Measurements from ENCODE around the gene SETD7.

Gene SETD7

DNA sequence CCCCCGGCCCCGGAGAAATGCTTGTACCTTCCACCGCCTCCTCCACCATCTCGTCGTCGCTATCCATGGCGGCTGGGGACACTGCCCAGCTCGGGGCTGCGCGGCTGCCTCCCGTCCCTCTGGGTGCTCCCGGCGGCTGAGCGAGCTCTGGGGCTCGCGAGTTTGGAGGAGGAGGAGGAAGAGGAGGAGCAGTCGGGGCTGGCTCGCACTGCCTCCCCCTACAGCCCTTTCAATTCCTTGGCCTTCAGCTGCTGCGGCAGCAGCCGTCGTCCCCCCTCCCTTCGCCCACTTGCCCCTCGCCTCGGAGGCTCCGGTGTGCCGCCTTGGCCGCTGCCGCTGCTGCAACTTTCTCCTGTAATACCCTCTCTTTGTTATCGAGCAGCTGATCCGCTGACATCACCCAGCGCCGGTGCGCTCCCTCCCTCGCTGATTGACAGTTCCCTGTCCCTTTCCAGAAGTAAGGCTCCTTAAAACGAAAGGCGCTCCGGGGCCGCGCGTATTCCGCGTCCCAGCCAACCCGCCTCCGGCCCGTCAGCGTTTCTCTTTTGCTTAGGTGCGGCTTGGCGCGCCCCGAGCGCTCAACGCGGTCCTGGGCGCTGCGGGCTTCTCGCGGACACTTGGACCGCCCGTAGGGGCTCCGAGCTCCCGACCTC, at the start of gene SETD7:
TSS of gene SETD7 (minus strand) at position 149 of the 653 bp plus-strand sequence. CDS start at position 67, 82 bp downstream.
- peak; percentile 60 for DNase-seq

DNA sequence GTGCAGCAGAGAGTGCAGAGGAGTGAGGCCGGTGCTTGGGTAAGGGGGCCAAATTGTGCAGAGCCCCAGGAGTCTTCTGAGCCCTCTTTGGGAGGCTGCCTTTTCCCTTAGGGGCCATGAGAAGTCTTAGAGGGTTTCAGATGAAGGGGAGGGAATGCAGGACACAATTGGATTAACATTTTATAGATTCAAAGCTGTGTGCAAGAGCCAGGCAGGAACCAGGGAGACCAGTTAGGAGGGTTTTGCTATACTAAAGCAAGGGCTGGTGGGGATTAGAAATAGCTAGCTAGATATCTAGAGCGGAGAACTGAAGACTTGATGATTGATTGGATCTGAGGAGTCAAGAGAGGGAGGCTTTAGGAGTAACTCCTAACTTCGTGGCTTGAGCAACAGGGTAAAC, 49.5 kb upstream of the SETD7 start:
- no peak for DNase-seq

DNA sequence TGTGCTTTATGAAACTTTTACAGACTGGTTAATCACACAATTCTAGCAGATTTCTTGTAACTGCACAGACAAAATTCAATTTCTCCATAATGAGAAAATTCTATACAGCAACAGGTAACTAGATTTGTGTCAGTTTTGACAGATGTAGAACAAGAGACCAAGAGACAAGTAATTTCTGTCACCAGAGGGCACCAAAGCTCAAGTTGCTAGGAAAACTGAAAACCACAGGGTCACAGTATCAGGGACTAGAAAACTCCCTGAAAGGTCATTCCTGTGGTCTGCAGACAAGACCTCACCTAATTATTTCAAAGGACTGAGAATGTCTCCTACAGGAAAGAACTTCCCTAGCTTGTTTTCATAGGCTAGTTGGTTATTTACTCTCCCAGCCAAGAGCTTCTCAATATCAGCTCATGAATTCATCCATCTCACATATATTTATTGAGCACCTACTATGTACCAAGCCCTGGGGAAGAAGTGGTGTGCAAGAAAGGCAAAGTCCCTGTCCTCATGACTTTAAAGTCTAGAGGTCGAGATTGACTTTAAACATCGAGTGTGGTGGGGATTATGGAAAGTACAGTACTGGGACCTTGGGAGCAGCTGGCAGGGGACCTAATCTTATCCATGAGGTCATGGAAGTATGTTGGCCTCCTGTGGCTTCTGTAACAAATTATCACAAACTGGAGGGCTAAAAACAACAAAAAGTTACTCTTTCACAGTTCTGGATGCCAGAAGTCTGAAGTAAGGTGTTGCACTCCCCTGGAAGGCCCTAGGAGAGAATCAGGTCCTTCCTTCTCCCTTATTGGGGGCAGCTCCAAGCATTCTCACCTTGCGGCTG, 47.8 kb upstream of the SETD7 start:
- DNase-seq: peak; percentile 29

DNA sequence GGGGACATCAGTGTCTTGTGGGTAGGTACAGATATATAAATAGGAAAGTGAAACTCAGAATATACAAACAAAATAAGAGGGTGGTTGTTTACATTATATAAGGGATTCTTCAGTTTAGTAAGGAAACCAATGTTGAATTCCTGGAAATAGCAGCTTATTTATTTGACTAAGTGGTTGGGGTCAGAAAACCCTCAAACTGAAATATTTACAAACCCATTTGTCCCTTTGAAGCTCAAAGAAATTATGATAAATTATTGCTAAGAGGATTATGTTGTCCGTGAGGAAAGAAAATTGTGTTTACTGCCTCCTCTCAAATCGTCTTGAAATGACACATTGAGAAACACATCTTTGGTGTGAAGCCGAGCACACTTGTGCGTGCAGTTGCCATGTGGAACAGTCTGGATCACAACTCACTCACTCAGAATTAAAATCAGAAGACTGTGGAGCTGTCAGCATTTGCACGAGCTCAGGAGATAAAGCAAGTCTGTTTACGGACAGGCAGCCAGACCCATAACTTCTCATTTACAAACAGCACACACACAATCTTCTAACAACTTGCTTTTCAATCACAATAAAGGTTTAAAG, 46.8 kb upstream of the SETD7 start:
- DNase-seq: no peak

DNA sequence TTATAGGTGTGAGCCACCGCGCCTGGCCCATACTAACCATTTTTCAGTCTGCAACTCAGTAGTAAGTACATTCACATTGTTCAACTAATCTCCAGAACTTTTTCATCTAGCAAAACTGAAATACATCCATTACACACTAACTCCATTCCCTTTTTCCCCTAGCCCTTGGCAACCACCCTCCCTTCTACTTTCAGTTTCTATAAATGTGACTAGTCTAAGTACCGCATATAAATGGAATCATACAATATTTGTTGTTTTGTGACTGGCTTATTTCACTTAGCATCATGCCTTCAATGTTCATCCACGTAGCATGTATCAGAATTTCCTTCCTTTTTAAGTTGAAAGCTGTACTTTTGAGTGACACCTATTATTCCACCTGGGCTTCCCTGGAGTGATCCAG, 44.6 kb upstream of the SETD7 start:
- DNase-seq: no peak

DNA sequence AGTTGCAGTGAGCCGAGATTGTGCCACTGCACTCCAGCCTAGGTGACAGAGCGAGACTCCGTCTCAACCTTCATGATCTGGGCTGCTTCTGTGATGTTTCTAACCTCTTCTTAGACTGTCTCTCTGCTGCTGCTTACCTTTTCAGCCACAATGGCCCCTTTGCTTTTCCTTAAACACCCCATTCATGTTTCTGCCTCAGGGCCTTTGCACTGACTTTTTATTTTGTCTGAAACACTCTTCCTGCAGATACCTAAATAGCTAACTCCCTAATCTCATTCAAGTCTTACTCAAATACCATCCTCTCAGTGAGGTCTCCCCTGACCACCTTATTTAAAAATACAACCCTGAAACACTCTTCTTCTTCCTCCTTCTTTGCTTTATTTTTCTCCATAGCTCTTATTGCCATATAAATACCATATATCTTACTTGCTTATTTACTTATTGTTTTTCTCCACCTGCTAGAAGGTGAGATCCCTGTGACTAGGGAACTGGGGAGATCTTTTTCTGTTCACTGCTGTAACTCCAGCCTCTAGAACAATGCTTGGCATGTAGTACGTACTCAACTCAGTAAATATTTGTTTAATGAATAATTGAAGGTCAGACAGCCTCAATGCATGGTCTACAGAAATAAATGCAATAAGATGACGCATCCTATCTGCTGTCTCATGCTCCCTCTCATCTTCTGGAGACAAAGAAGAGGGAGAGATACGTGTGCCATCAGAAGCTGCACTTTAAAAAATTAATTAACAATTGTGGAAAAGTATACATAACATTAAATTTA, 43.8 kb upstream of the SETD7 start:
- DNase-seq: no peak

DNA sequence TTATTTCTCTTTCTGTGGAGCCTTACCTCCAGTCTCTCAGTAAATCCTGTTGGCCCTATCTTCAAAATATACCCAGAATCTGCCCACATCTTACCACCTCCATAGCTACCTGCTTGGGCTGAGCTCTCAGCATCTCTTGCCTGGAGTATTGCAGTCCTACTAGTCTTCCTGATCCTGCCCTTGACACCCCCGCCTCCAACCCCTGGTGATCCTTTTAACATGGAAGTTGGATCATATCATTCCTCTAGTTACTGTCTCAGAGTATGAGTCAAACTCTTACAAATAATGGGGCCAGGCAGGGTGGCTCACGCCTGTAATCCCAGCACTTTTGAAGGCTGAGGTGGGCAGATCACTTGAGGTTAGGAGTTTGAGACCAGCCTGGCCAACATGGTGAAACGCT, 43.1 kb upstream of the SETD7 start:
- DNase-seq: no peak

DNA sequence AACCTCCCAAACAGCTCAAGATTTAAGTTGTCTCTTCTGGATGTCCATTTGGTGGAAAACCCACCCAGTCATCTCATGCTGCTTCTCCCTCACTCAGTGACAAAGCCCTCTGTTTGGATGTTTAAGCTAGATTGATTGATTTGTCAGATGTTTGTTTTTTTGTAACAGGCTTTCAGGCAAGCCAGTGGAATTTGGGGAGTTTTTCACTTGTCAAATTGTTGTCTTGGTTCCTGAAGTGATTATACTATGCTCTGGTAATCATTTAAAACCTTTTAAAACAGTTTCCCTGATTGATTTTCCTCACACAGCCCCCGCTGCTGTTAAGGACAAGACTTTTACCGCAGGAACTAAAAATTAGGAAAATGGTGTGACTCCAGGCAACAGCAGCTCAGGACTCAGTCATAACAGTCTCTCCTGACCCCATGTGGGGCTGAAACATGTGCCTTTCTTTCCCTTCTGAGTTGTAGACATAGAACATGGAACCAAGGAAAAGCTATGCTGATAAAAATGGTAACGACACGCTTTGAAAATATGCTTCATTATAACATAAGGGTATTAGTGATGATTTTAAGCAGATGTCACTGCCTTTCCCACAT, 40.8 kb upstream of the SETD7 start:
- DNase-seq: no peak

DNA sequence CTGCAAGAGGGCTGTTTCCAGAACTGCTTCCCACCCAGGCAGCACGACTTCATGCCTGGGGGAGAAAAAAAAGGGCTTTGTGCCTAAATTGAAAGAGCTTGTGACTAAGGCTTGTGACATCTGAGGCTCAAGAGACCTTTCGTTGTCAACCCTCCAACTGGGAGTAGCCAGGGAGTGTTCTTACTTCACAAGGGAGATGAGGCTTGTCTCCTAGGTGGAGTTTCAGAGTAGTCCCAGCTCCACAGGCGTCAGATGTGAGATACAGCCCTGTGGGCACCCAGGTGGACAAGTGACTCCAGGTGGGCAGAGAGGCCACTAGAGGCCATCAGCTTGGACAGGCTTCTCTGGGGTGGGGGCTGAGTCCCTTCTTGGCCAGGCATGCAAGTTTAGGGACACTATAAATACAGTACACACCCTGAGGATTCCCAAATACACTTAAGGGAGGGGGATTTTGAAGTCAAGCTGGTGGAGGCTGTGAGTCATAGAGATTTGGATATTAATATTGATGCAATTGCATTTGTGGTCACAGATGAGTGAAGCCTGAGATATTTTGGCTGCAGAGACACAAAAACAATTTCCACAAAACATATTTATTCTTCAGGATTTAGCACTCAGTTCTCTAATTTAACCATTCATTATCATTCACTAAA, 40.1 kb upstream of the SETD7 start:
- no peak for DNase-seq

DNA sequence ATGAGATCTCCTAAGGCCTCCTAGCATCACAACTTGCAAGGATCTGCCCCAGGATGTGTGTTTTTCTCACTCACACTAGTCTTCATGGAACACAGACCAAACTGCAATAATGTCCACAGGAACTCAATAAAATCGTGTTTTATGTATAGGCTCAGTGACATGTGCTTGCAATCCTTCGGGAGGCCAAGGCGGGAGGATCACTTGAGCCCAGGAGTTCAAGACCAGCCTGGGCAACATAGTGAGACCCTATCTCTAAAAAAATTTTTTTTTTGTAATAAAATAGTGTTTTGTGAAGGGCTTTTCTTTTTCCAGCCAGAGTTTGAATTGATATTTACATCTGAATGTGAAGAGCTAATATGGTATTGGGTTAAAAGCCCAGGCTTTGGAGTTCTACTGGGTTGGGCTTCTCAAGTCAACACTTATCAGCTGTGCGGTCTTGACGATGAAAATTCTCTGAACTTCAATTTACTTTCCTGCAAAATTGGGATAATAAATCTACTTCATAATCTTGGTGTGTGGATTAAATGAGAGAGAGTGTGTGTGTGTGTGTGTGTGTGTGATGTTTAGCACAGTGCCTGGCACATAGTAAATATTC, 38.7 kb upstream of the SETD7 start:
- no peak for DNase-seq

DNA sequence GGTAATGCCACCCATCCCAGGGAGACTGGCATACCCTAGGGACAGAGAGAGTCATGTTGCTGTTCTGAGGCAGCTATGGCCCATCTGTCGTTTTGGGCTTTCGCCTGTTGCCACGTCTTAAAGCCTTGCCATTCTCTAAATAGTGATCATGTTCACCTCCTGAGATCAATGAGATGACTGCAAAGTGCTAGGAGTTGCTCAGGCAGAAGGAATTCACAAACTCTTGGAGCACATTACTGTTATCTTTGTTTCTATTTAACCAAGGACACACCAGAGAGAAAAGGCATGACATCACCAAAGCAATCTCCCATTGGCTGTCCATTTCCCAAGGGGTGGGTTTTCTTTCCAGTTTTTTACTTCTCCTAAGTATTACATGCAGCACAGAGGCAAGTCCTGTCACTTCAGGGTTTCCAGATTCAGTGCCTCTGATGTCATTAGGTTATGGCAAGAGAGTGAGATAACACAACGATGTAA, 37.1 kb upstream of the SETD7 start:
- DNase-seq: no peak

DNA sequence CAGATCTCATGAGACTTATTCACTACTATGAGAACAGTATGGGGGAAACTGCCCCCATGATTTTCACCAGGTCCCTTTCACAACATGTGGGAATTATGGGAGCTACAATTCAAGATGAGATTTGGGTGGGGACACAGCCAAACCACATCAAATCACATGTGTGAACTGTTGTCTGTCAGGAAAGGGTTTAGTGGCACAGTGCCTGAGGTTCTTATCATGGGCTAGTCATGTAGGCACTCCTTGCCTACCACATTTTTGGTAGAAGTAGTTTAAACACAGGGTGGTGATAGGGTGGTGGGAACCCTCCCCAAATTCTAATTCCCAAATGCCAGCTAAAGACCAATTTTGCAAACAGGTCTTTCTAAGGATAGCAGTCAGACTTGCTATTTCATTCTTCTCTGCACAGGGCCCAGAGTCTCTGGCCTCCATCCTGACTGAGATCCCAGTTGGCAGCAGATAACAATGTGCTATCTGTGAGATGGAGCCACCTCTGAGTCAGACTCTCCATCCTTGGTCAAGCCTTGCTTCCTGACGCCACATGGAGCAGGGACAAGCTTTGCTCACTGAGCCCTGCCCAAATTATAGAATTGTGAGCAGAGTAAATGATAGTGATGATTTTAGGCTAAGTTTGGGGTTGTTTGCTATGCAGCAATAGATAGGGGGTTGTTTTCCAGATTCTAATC, 33.5 kb upstream of the SETD7 start:
- DNase-seq: no peak

DNA sequence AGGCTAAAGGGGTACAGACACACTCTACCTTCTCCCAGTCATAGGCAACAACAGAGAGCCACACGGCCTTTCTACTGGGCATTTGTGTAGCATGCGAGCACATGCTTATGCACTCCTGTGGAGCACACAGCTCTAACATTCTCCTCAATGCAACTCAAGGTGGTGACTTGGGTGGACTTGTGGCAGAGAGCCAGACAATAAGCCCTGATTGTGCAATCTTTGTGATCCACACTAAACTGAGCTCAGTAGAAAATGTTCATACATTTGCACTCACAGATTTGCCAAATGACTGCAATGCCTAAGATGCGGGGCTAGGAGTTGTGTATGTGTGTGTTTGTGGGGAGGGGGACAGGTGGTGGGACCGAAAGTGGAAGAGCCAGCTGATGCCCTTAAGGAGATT, 31.4 kb upstream of the SETD7 start:
- DNase-seq: no peak

DNA sequence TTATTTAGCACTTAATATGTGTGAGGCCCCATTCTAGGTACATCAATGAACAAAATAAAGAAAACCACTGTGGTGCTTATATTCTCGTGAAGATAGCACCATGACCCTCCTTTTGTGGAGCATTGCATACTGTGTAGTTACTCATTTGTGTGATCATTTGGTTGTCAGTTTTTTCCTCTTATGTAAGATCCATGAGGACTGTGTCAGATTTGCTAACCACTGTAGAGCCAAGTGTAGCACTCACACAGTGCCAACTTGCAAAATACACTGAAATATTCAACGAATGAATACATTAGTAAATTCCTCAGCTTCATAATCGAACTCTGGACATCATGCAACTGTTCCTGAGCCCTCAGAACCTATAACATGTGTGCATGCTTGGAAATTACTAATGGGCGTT, 29.5 kb upstream of the SETD7 start:
- no peak for DNase-seq

DNA sequence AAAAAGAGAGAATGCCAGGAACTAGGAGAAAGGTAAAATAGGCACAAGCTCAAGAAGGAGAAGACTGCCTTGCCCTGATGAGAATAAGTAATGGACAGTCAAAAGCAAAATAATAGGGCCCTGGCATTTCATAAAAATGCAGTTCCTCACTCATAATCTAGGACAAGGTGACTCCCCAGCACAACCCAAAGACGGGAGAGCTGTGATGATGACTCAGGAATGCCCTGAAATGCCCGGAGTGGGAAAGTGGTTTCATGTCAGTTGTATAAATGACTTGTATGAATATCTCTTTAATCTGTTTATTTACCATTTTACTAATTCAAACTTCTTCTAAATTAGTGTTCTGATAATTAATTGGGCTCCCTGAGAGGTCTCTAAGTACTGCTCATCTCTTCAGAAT, 28.8 kb upstream of the SETD7 start:
- DNase-seq: no peak

DNA sequence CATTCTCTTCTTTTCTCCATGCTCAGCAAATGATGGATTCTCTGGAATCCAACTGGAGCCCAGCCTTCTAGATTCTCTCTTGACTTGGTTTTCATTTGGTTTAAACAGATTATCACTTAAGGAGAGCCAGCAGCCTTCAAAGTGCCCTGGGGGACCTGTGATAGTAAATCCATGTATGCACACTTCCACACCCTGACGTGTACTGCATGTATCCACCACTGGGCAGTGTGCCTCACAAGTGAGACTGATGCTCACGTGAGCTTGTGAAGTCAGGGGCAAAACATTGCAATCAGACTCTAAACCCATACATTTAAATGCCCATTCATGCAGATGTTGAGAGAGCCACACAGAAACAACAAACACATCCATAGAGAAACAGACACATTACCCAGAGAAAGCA, 28.0 kb upstream of the SETD7 start:
- no peak for DNase-seq

DNA sequence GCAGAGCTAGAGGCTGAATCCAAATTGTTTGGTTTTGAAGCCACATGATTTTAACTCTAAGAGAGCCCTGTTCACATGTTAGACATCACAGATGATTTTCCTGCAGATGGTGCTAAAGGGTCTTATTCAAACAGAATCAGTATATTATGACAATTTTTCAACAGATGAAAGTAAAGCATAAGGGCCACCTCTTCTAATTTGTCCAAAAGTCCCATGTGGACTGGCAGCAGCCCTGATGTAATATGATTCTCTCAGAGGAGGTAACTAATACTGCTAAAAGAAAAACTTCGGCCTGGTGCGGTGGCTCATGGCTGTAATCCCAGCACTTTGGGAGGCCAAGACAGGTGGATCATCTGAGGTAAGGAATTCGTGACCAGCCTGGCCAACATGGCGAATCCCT, 26.0 kb upstream of the SETD7 start:
- no peak for DNase-seq

DNA sequence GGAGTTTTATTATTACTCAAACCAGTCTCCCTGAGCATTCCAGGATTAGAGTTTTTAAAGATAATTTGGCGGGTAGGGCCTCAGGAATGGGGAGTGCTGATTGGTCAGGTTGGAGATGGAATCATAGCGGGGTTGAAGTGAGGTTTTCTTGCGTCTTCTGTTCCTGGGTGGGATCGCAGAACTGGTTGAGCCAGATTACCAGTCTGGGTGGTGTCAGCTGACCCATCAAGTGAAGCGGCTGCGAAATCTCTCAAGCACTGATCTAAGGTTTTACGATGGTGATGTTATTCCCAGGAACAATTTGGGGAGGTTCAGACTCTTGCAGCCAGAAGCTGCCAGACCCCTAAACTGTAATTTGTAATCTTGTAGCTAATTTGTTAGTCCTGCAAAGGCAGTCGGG, 25.1 kb upstream of the SETD7 start:
- no peak for DNase-seq

DNA sequence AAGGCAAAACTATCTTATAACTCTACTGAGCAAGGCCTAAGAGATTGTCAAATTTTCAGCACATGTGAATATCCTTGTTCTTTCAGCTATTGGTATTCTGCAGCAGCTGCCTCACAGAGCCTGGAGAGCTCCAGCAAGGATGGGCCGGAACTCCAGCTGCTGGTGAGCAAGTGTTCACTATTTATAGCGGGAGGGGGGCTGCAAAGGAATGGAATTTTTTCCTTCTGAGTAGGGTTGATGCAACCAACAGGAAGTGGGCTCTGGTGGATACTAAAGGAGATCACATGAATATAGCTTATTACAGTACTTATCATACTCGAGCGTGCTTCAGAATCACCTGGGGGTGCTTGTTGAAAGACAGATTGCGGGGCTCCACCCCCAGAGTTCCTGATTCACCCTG, 20.2 kb upstream of the SETD7 start:
- no peak for DNase-seq

DNA sequence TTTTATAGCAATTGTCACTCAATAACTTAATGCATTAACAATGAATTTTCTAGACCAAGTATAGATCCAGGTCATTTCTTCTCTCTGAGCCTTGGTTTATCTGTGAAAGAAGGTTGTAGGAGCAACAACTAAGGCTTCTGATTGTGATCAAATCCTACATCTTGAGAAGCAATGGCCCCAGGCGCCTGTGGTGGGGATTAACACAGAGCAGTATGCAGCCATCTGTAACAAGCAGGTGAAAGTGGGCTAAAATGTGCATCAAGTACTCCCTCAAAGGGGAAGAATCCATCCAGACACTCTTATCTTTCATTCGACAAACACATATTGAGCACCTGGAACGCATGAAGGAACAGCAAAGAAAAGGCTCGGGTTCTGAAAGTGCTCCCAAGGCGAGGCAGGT, 19.1 kb upstream of the SETD7 start:
- no peak for DNase-seq

DNA sequence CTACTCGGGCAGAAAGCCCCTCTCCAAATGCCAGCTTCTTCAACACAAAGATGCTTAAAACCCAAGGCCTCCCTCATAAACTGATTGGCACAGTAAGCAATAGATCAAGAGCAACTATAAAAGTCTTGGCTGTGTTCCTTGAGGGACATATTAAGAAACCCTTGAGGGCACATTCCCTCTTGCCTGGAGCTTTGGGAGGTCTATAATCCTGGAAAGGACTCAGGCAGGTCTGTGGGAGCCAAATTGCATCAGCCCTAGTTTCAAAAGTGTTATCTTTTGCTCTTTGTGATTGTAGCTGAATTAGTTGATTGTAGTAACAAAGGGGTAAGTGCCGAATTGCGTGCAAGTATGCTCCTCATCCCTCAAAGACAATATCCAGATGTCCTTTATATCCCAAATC, 18.6 kb upstream of the SETD7 start:
- no peak for DNase-seq
